GM12801 (cell line): ENCODE measurements around the gene NCOR2.

Experiments
- TF ChIP-seq, protein P1 (sequence below): IDR thresholded peaks from one replicate; pipeline ENCODE4 v1.5.1; 2011; ENCODE audit warnings: control low read depth; ENCODE audit not compliant: insufficient read length; ENCODE audit errors: extremely low read depth

Gene NCOR2

GRCh38 chr12:124560146-124560890 is 7.1 kb downstream of the NCOR2 start:
- TF ChIP-seq, protein P1, sequence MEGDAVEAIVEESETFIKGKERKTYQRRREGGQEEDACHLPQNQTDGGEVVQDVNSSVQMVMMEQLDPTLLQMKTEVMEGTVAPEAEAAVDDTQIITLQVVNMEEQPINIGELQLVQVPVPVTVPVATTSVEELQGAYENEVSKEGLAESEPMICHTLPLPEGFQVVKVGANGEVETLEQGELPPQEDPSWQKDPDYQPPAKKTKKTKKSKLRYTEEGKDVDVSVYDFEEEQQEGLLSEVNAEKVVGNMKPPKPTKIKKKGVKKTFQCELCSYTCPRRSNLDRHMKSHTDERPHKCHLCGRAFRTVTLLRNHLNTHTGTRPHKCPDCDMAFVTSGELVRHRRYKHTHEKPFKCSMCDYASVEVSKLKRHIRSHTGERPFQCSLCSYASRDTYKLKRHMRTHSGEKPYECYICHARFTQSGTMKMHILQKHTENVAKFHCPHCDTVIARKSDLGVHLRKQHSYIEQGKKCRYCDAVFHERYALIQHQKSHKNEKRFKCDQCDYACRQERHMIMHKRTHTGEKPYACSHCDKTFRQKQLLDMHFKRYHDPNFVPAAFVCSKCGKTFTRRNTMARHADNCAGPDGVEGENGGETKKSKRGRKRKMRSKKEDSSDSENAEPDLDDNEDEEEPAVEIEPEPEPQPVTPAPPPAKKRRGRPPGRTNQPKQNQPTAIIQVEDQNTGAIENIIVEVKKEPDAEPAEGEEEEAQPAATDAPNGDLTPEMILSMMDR = no peak

- TF ChIP-seq, protein P1 = no peak
These were observed 8.0 kb downstream of the NCOR2 start for GRCh38 chr12:124559182-124560017.

DNA sequence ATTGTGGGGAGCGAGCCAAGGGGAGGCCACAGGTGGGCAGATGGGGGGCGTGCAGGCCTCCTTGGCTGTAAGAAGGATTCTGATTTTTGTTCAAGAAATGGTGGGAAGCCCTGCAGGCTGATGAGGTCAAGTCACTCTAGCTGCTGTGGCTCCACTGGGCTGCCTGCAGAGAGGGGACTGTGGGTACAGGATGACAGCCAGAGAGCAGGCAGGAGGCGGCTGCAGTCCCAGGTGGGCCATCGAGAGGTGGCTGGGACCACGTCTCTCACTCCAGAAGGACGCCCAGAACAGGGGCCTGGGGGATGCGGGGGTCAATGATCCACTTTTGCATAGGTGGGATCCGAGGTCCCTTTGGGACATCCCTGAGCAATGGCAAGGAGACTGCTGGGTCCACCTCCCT is 9.1 kb downstream of the NCOR2 start:
- TF ChIP-seq, protein P1 = no peak

- TF ChIP-seq, protein P1 = no peak
These were observed 9.7 kb downstream of the NCOR2 start for GRCh38 chr12:124557518-124558223.

GRCh38 chr12:124556896-124557501 is 10.4 kb downstream of the NCOR2 start:
- TF ChIP-seq, protein P1 = no peak

GRCh38 chr12:124556074-124556466 is 11.3 kb downstream of the NCOR2 start:
- TF ChIP-seq, protein P1 = no peak
